ENCODE results near the gene RSRC1.

The RSRC1 gene

DNA sequence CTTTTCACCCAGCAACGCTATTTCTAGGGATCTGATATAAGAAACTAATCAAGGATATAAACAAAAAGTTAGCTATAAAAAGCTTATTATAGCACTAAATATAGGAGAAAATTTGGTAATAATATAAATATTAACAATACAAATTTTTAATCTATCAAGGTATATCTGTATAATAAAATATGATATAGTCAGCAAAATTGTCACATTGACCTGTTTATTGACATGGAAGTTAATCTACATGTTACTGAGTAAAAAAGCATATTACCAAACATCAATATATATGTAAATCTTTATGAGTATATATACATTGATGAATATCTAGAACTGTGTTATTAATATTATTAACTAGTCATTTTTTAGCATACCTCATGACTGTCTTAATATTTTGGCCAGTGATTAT, 30.3 kb upstream of the RSRC1 start:
- H3K9me3 ChIP-seq (ENCODE audit: control insufficient read depth, insufficient read depth, low read length): no peaks in the 10 kb centered on the region
- no peak overlapping the region for H3K4me2 ChIP-seq (ENCODE audit: low read length)
- H3F3A ChIP-seq (ENCODE audit: control insufficient read depth, insufficient read depth): no peaks in the 10 kb centered on the region
- TF ChIP-seq, protein P1, sequence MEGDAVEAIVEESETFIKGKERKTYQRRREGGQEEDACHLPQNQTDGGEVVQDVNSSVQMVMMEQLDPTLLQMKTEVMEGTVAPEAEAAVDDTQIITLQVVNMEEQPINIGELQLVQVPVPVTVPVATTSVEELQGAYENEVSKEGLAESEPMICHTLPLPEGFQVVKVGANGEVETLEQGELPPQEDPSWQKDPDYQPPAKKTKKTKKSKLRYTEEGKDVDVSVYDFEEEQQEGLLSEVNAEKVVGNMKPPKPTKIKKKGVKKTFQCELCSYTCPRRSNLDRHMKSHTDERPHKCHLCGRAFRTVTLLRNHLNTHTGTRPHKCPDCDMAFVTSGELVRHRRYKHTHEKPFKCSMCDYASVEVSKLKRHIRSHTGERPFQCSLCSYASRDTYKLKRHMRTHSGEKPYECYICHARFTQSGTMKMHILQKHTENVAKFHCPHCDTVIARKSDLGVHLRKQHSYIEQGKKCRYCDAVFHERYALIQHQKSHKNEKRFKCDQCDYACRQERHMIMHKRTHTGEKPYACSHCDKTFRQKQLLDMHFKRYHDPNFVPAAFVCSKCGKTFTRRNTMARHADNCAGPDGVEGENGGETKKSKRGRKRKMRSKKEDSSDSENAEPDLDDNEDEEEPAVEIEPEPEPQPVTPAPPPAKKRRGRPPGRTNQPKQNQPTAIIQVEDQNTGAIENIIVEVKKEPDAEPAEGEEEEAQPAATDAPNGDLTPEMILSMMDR (IDR thresholded peaks at IDR 0.05; ENCODE audit: low read depth, low read length, poor library complexity, severe bottlenecking): no peak
- no peak for TF ChIP-seq EZH2phosphoT487 (IDR thresholded peaks at IDR 0.05; ENCODE audit: borderline replicate concordance, low read length)
- H3K9me2 ChIP-seq (replicated peaks; ENCODE audit: control insufficient read depth, low read length): no peaks in the 10 kb centered on the region
- no peaks in the 10 kb centered on the region for H3K79me2 ChIP-seq (ENCODE audit: control insufficient read depth, low read length)
- H3K27ac ChIP-seq (ENCODE audit: low read depth, low read length): no peak overlapping the region
- no peaks in the 10 kb centered on the region for H3K4me1 ChIP-seq (ENCODE audit: control insufficient read depth, low read length)
- no peaks in the 10 kb centered on the region for H3K36me3 ChIP-seq (ENCODE audit: control insufficient read depth, low read length)
- H4K20me1 ChIP-seq (ENCODE audit: control insufficient read depth, insufficient read depth, low read depth, low read length): no peaks in the 10 kb centered on the region
- no peaks in the 10 kb centered on the region for H3K27me3 ChIP-seq (ENCODE audit: control insufficient read depth, low read length)
- no peak overlapping the region for H3K4me3 ChIP-seq (ENCODE audit: low read length)

DNA sequence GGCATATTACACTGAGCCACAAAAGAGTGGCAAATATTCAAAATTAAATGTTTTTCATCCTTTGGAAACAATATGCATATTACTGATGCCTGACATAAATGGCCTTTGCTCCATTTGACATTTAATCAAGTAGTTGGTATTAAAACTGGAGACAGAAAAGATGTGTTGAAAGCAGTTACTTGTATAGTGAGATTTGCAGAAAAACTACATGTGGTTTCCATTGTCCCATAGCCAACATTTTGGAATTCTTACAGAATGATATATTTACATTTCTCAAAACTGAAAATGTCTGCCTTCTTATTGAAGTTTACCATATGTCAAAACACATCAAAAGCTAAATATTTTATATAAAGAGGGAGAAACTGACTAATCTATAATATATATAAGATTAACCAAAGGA, 25.2 kb upstream of the RSRC1 start:
- no peak overlapping the region for H3K27ac ChIP-seq (ENCODE audit: low read depth, low read length)
- H3K4me1 ChIP-seq (ENCODE audit: control insufficient read depth, low read length): no peaks in the 10 kb centered on the region
- no peak overlapping the region for H3K4me2 ChIP-seq (ENCODE audit: low read length)
- no peaks in the 10 kb centered on the region for H3K9me2 ChIP-seq (replicated peaks; ENCODE audit: control insufficient read depth, low read length)
- H3K4me3 ChIP-seq (ENCODE audit: low read length): no peak overlapping the region
- no peaks in the 10 kb centered on the region for H3K27me3 ChIP-seq (ENCODE audit: control insufficient read depth, low read length)
- H3K36me3 ChIP-seq (ENCODE audit: control insufficient read depth, low read length): no peaks in the 10 kb centered on the region
- no peaks in the 10 kb centered on the region for H4K20me1 ChIP-seq (ENCODE audit: control insufficient read depth, insufficient read depth, low read depth, low read length)
- H3F3A ChIP-seq (ENCODE audit: control insufficient read depth, insufficient read depth): no peaks in the 10 kb centered on the region
- H3K9me3 ChIP-seq (ENCODE audit: control insufficient read depth, insufficient read depth, low read length): no peaks in the 10 kb centered on the region
- H3K79me2 ChIP-seq (ENCODE audit: control insufficient read depth, low read length): no peaks in the 10 kb centered on the region
- no peak for TF ChIP-seq EZH2phosphoT487 (IDR thresholded peaks at IDR 0.05; ENCODE audit: borderline replicate concordance, low read length)
- TF ChIP-seq, protein P1 (IDR thresholded peaks at IDR 0.05; ENCODE audit: low read depth, low read length, poor library complexity, severe bottlenecking): no peak

- no peaks in the 10 kb centered on the region for H3K79me2 ChIP-seq (ENCODE audit: control insufficient read depth, low read length)
- H3K27me3 ChIP-seq (ENCODE audit: control insufficient read depth, low read length): no peaks in the 10 kb centered on the region
- H3K9me3 ChIP-seq (ENCODE audit: control insufficient read depth, insufficient read depth, low read length): no peaks in the 10 kb centered on the region
- H3K27ac ChIP-seq (ENCODE audit: low read depth, low read length): no peak overlapping the region
- no peaks in the 10 kb centered on the region for H3K4me1 ChIP-seq (ENCODE audit: control insufficient read depth, low read length)
- TF ChIP-seq, protein P1 (IDR thresholded peaks at IDR 0.05; ENCODE audit: low read depth, low read length, poor library complexity, severe bottlenecking): no peak
- TF ChIP-seq EZH2phosphoT487 (IDR thresholded peaks at IDR 0.05; ENCODE audit: borderline replicate concordance, low read length): no peak
- no peaks in the 10 kb centered on the region for H4K20me1 ChIP-seq (ENCODE audit: control insufficient read depth, insufficient read depth, low read depth, low read length)
- H3F3A ChIP-seq (ENCODE audit: control insufficient read depth, insufficient read depth): no peaks in the 10 kb centered on the region
- no peak overlapping the region for H3K4me2 ChIP-seq (ENCODE audit: low read length)
- H3K9me2 ChIP-seq (replicated peaks; ENCODE audit: control insufficient read depth, low read length): no peaks in the 10 kb centered on the region
- no peak overlapping the region for H3K4me3 ChIP-seq (ENCODE audit: low read length)
- H3K36me3 ChIP-seq (ENCODE audit: control insufficient read depth, low read length): no peaks in the 10 kb centered on the region
Measured at GRCh38 chr3:158085358-158085757, 24.5 kb upstream of the RSRC1 start.

GRCh38 chr3:158085931-158086330, 24.0 kb upstream of the RSRC1 start:
- TF ChIP-seq, protein P1 (IDR thresholded peaks at IDR 0.05; ENCODE audit: low read depth, low read length, poor library complexity, severe bottlenecking): no peak
- no peak for TF ChIP-seq EZH2phosphoT487 (IDR thresholded peaks at IDR 0.05; ENCODE audit: borderline replicate concordance, low read length)
- Histone ChIP-seq H3K9me2 (replicated peaks; ENCODE audit: control insufficient read depth, low read length) (no peaks in the 10 kb centered on the region), H3K27ac (ENCODE audit: low read depth, low read length) (no peak overlapping the region), H3F3A (ENCODE audit: control insufficient read depth, insufficient read depth) (no peaks in the 10 kb centered on the region), H3K4me1 (ENCODE audit: control insufficient read depth, low read length) (no peaks in the 10 kb centered on the region), H4K20me1 (ENCODE audit: control insufficient read depth, insufficient read depth, low read depth, low read length) (no peaks in the 10 kb centered on the region), H3K36me3 (ENCODE audit: control insufficient read depth, low read length) (no peaks in the 10 kb centered on the region), H3K79me2 (ENCODE audit: control insufficient read depth, low read length) (no peaks in the 10 kb centered on the region), H3K27me3 (ENCODE audit: control insufficient read depth, low read length) (no peaks in the 10 kb centered on the region), H3K4me3 (ENCODE audit: low read length) (no peak overlapping the region), H3K9me3 (ENCODE audit: control insufficient read depth, insufficient read depth, low read length) (no peaks in the 10 kb centered on the region), H3K4me2 (ENCODE audit: low read length) (no peak overlapping the region)

All from DOHH2 (cell line).